DND-41 (cell line): ENCODE measurements around the gene WDR70.

Experiments used
- CTCF ChIP-seq: IDR thresholded peaks from 2 replicates; pipeline ENCODE4 v1.5.1; 2012; ENCODE audit warnings: borderline replicate concordance, low read length, moderate library complexity, mild to moderate bottlenecking; ENCODE audit not compliant: poor library complexity, severe bottlenecking; ENCODE audit errors: extremely low read depth
- EZH2 ChIP-seq: IDR thresholded peaks from 3 replicates; pipeline ENCODE4 v1.6.1; 2012; ENCODE audit warnings: borderline replicate concordance, low read depth, mild to moderate bottlenecking, moderate library complexity, low read length, inconsistent platforms; ENCODE audit not compliant: severe bottlenecking

DNA sequence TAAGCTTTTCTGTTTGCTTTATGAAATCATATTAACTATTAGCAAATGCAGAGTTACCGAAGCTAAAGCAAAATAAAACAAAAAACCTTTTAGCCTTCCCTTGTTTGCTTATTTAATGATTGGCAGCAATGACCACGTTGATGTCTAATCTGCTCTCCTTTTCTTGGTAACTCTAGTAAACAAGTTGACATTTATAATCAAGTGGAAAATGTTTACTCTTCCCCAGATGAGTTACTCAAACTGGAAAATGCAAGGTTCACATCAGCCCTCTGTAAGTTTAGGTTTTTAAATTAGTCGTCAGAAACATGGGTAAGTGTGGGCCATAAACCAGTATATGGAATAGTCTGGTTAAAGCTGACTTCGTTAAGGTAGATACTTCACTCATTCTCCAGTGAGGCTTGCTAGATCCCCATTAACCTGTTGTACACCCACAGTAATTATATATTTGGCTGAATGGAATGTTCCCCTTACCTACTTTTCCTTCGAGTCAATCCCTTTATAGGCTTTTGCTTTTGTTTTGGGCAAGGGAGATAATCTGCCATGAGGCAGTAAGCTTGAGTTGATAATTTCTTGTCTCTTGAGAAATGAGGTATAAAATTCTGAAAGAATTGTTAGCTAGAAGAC lies 359.9 kb downstream of the WDR70 start:
- TF ChIP-seq CTCF: no peak
- no peak for TF ChIP-seq EZH2
